B cell (primary cell): ENCODE results near the gene CACNA2D1.

Source experiments
- EZH2 ChIP-seq: IDR thresholded peaks from 2 replicates; pipeline ENCODE4 v1.6.1; 2012; ENCODE audit warnings: borderline replicate concordance, low read depth, mild to moderate bottlenecking, moderate library complexity, low read length; ENCODE audit not compliant: insufficient read depth, poor library complexity, severe bottlenecking
- TF ChIP-seq, protein P1 (sequence below): fragments of 200-600 bp; IDR thresholded peaks from one replicate; pipeline ENCODE4 v1.8.0; 2022; ENCODE audit warnings: antibody characterized with exemption, mild to moderate bottlenecking

DNA sequence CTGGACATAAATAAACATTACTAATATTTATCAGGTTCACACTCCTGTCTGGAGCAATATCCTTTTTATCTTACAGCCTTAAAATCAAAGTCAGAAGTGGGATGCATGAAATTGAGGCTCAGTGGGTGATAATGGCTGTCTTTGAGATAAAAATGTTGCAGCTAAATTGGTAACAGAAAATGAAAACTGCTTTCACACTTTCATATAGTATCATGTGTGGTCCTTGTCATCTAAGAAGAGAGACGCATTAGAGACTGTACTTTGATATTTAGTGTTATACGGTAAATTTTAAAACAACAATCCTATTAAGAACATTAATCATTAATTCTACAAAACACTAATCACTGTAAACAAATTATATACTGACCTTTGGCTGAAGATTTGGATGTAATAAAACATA is 438.5 kb downstream of the CACNA2D1 start:
- TF ChIP-seq, protein P1, sequence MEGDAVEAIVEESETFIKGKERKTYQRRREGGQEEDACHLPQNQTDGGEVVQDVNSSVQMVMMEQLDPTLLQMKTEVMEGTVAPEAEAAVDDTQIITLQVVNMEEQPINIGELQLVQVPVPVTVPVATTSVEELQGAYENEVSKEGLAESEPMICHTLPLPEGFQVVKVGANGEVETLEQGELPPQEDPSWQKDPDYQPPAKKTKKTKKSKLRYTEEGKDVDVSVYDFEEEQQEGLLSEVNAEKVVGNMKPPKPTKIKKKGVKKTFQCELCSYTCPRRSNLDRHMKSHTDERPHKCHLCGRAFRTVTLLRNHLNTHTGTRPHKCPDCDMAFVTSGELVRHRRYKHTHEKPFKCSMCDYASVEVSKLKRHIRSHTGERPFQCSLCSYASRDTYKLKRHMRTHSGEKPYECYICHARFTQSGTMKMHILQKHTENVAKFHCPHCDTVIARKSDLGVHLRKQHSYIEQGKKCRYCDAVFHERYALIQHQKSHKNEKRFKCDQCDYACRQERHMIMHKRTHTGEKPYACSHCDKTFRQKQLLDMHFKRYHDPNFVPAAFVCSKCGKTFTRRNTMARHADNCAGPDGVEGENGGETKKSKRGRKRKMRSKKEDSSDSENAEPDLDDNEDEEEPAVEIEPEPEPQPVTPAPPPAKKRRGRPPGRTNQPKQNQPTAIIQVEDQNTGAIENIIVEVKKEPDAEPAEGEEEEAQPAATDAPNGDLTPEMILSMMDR, result no peak
- no peak for TF ChIP-seq EZH2
